Mammary epithelial cell (primary cell): ENCODE data around the gene HHAT.

Experiments used
- CTCF ChIP-seq, 2 donors: IDR thresholded peaks in 1 of 2; conservative IDR thresholded peaks in 1 of 2; 2 replicates each; pipeline ENCODE4 v1.5.1; 2011 to 2012; ENCODE audit warnings: inconsistent platforms in 2 of 2, low read length in 2 of 2, mild to moderate bottlenecking in 2 of 2, control low read depth in 1 of 2, low read depth in 1 of 2; ENCODE audit not compliant: insufficient read depth in 1 of 2; ENCODE audit errors: extremely low read depth in 1 of 2
- EZH2 ChIP-seq: IDR thresholded peaks from 2 replicates; pipeline ENCODE4 v1.6.1; 2012; ENCODE audit warnings: low read length, inconsistent platforms, borderline replicate concordance

DNA sequence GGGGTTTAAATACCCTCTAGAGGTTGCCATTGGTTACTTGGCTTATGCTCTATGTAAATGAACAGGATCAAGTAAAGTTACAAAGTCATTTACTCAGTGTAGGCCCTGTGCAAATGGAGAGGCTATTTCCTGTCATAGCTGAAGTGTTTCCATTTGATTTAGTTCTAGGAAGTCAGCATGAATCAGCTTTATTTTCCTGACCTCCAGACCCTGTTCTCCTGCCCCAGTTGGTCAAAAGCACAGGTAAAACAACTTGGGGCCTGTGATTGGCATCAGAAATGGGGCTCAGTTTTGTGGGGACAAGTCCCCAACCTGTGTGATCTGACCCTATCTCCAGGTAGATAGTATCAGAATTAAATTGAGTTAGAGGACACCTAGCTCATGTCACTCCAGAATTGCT is 239.9 kb downstream of the HHAT start:
- TF ChIP-seq CTCF (conservative IDR thresholded peaks at IDR 0.05 in 1 of 2, IDR thresholded peaks at IDR 0.05 in 1 of 2; ENCODE audit: extremely low read depth in 1 of 2, insufficient read depth in 1 of 2, low read depth in 1 of 2, low read length in 2 of 2): no peak
- TF ChIP-seq EZH2: no peak
